22Rv1 (cell line): ENCODE results near the gene CIB2.

Experiments used
- CTCF ChIP-seq: fragments of 450-650 bp; IDR thresholded peaks from 2 replicates; pipeline ENCODE4 v1.5.1; 2017; ENCODE audit warnings: mild to moderate bottlenecking
- ZFX ChIP-seq: fragments of 450-650 bp; IDR thresholded peaks from 2 replicates; pipeline ENCODE4 v1.6.1; 2017; ENCODE audit warnings: antibody characterized with exemption, borderline replicate concordance

GRCh38 chr15:78162038-78162437 lies 30.8 kb upstream of the CIB2 start:
- TF ChIP-seq CTCF (no peak), ZFX (no peak)
